H1 (cell line): ENCODE measurements around the gene RND3. TPM values are rescaled to one million over a fixed set of nuclear protein-coding genes. Genes with fewer than 3 reads are reported as not detected.

ENCODE experiments used
- ATF2 ChIP-seq: IDR thresholded peaks from 2 replicates; pipeline ENCODE4 v1.6.1; 2012; ENCODE audit warnings: low read length, inconsistent platforms
- BRCA1 ChIP-seq: IDR thresholded peaks from 2 replicates; pipeline ENCODE4 v1.6.1; 2012; ENCODE audit warnings: low read depth, low read length, improper control_type of control experiment
- GTF2F1 ChIP-seq: IDR thresholded peaks from 2 replicates; pipeline ENCODE4 v1.6.1; 2012; ENCODE audit warnings: low read depth, low read length, improper control_type of control experiment, borderline replicate concordance
- KDM4A ChIP-seq: IDR thresholded peaks from one replicate; pipeline ENCODE4 v1.7.1; 2012; ENCODE audit warnings: low read depth, mild to moderate bottlenecking, moderate library complexity, low read length, inconsistent platforms; ENCODE audit not compliant: severe bottlenecking
- SIN3A ChIP-seq, 2 experiments: IDR thresholded peaks in 1 of 2; conservative IDR thresholded peaks in 1 of 2; 2 replicates each; pipeline ENCODE4 v1.6.1; 2011 to 2012; ENCODE audit warnings: low read length in 2 of 2, improper control_type of control experiment in 1 of 2, low read depth in 1 of 2, mild to moderate bottlenecking in 1 of 2
- SIX5 ChIP-seq: IDR thresholded peaks from 2 replicates; pipeline ENCODE4 v1.6.1; 2011; ENCODE audit warnings: mild to moderate bottlenecking, low read depth, low read length
- SP1 ChIP-seq: IDR thresholded peaks from 2 replicates; pipeline ENCODE4 v1.6.1; 2011; ENCODE audit warnings: low read depth, low read length
- TEAD4 ChIP-seq: IDR thresholded peaks from 2 replicates; pipeline ENCODE4 v1.6.1; 2012; ENCODE audit warnings: low read depth, low read length, inconsistent platforms, mixed read lengths
- YY1 ChIP-seq: IDR thresholded peaks from 2 replicates; pipeline ENCODE4 v1.6.1; 2011; ENCODE audit warnings: low read depth, mild to moderate bottlenecking, low read length
- polyA plus RNA-seq, 7 experiments: library from polyadenylated mRNA; depleted of rRNA in 3 of 7; stranded (reverse) in 5 of 7; unstranded in 2 of 7; fragments of >200 nt in 5 of 7; fragments of 200-250 nt in 2 of 7; gene quantifications; 1 replicate in 5 of 7; 2 replicates in 1 of 7; 4 replicates in 1 of 7; pipeline versions ENCODE4 v1.2.1 to v1.2.3, GENCODE V29; 2011 to 2013; ENCODE audit warnings: missing spikeins in 2 of 7, mixed read lengths in 2 of 7
- total RNA-seq: library from RNA; stranded (reverse); fragmentation: NEBNext Ultra II Directional; extraction: Animal tissue kit (Norgen Biotek cat#: 25700); gene quantifications from 2 replicates; pipeline ENCODE4 v1.2.1, GENCODE V29; 2021

Gene RND3
- total and polyA plus RNA-seq, 2 of the 8 experiments (the other 6 are each of a cell fraction or from before 2014, with no cell fraction given), result 12.2 to 25.6 TPM

GRCh38 chr2:150484461-150485021 is 2.9 kb downstream of the RND3 start (continued):
- no peak for TF ChIP-seq SIX5
- TF ChIP-seq KDM4A, result no peak
- no peak for TF ChIP-seq SP1
- no peak for TF ChIP-seq ATF2
- TF ChIP-seq SIN3A (conservative IDR thresholded peaks at IDR 0.05 in 1 of 2, IDR thresholded peaks at IDR 0.05 in 1 of 2; ENCODE audit: low read depth in 1 of 2, low read length in 2 of 2), result no peak
- TF ChIP-seq BRCA1, result no peak
- TF ChIP-seq TEAD4, result no peak
- no peak for TF ChIP-seq GTF2F1
- no peak for TF ChIP-seq YY1
